Activated CD4-positive, alpha-beta T cell treated with anti-CD3 and anti-CD28 coated beads, Interleukin-2, amount 50 U/mL, for 1 hour (primary cell): ENCODE results near the gene RNF13.
"Not testable (repeated sequence)": the region's sequence is repeated elsewhere in the genome, so short reads cannot be mapped to it uniquely, and the experiment has no call there.

Experiments used
- DNase-seq: peaks from one replicate; pipeline ENCODE4 v3.0.0-alpha.2; 2020

Gene RNF13

GRCh38 chr3:149901770-149902169, 88.8 kb downstream of the RNF13 start:
- no peak for DNase-seq

DNA sequence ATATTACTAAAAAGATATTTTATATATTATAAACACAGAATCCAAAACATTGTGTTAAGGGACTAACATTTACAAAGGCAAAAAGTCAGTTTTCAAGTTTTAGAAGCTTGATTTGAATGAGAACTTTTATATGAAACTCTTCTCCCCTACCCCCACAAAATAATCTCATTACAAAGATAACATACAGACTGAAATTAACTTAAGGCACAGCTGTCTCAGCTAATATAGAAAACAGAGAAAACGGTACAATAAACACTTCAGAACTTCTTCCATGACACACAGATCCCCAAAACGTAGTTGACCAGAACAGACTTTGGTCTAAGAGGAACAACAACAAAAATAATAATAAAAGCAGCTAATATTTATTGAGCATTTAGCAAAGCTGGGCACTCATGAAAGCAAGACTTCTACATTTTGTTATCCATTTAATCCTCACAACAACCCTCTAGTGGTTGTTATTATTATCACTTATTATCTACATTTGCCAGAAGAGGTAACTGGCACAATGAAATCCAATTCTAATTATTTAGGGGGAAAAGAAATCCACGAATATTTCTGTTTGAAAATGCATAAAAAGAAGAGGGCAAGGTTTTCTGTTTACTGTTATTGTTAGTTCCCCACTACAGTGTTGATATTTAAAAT, 89.6 kb downstream of the RNF13 start:
- DNase-seq: no peak

GRCh38 chr3:149906036-149906435, 93.0 kb downstream of the RNF13 start:
- DNase-seq: no peak

DNA sequence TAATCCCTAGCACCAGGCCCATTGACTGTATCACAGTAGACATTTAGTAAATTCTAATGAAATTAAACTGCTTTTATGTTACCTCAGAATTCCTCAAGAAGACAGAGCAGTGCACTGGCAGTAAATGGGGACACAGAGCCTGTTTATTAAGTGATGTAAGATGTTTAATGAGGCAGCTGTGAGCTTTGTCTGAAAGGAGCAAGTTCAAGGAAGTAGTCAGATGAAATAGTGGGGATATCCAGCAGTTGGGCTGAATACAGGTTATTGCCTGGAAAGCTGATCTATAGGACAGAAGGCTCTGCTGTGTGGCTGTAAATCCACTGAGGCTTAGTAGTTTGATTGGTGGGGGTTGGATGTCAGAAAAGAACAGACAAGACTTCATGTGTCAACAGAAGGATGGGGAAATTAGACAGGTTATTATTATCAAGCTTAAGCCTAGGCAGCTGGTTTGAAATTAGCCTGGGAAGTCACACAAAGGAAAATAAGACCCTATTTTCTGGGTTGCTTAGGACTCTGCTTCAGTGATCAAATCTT, 95.5 kb downstream of the RNF13 start:
- DNase-seq: no peak

DNA sequence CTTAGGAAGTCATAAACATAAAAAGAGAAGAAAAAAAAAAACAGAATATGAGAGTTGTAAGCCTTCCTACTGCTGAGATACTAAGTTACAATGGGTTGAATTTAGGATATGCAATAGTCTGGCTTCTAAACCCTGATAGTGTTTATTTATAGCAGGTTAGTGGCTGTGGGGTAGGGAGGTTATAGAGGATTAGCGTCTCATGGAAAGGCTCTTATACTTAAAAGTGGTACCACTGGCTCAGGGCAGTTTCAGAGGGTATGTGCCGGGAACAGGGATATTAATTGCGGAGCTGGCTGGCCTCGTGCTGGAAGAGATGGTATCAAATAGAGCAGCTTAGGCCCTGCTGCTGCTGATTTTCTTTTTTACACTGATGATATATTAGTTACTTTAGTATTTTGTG, 96.9 kb downstream of the RNF13 start:
- DNase-seq: no peak

DNA sequence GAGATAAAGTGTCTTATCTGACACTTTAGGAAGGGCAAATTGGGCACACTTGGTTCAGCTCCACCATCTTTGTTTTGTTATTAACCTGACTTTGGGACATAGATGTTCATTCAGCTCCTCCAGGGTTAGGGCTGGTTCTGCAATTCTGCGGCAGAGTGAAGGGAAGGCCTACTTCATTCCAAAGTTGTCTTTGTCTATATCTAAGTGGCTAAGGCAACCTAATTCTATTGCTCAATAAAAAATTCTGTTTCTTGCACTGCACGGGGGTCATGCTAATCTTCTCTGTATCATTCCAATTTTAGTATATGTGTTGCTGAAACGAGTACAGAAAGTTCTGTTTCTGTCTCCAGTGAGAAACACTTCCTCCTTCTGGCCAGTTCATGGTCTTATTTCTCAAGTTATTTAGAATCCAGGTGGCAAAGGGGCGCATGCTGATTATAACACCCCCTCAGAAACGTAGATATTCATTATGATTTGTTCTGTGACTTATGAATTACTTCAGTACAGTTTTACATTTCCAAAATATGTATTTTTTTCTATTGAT, 104.2 kb downstream of the RNF13 start:
- no peak for DNase-seq

GRCh38 chr3:149919509-149919908, 106.5 kb downstream of the RNF13 start:
- no peak for DNase-seq

GRCh38 chr3:149920119-149920518, 107.1 kb downstream of the RNF13 start:
- no peak for DNase-seq

GRCh38 chr3:149933008-149933407, 120.0 kb downstream of the RNF13 start:
- DNase-seq: no peak

DNA sequence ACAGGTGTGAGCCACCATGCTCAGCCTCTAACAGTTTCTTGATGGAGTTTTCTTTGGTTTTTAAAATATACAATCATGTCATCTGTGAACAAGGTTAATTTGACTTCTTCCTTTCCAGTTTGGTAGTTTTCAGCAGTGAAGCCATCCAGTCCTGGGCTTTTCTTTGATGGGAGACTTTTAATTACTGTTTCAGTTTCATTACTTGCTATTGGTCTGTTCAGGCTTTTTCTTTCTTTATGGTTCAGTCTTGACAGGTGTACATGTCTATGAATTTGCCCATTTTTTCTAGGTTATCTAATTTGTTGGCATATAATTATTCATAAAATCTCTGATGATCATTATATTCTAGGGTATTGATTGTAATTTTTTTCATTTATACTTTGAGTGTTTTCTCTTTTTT, 120.8 kb downstream of the RNF13 start:
- DNase-seq: no peak

DNA sequence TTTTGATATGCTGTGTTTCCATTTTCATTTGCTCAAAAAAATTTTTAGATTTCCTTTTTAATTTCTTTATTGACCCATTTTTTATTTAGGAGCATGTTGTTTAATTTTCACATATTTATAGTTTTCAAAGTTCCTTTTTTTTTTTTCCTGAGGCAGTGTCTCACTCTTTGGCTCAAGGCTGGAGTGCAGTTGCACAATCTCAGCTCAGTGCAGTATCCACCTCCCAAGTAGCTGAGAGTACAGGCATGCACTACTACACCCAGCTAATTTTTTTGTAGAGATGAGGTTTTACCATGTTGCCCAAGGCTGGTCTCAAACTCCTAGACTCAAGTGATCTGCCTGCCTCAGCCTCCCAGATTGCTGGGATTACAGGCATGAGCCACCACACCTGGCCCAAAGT, 121.5 kb downstream of the RNF13 start:
- DNase-seq: no peak

GRCh38 chr3:149936812-149937230, 123.8 kb downstream of the RNF13 start:
- DNase-seq: peak; percentile 34

DNA sequence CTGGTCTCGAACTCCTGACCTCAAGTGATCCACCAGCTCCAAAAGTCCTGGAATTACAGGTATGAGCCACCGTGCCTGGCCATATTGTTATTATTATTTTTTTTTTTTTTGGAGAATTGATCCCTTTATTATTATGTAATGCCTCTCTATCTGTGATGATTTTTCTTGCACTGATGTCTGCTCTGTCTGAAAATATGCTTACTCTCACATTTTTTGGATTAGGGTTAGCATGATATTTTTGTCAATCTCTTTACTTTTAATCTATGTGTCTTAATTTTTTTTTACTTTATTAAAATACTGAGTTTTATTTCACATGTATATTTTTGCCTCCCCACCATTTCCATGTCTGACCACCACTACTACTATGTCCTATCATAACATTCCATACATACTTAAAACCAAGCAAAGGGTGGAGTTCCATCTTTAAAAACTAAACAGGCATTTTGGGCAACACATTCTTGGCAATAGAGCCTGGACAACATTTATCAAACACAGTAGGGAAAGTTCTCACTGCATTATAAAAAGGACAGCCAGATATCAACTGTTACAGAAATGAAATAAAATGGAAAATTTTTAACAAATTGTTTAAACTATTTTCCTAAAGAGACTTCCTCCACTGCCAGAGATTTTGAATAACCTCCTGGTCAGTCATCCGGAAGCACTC, 125.5 kb downstream of the RNF13 start:
- DNase-seq: not testable (repeated sequence)

GRCh38 chr3:149941186-149941585, 128.2 kb downstream of the RNF13 start:
- DNase-seq: no peak

DNA sequence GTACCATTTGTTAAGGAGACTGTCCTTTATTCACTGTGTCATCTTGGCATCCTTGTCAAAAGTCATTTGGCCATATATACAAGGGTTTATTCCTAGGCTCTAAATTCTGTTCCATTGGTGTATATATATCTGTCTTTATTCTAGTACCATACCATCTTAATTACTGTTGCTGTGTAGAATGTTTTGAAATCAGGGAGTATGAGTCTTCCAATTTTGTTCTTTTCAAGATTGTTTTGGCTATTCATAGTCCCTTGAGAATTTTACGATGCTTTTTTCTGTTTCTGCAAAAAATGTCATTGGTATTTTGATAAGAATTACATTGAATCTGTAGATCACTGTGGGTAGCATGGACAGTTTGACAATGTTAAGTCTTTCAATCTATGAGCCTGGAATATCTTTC, 128.9 kb downstream of the RNF13 start:
- DNase-seq: no peak

DNA sequence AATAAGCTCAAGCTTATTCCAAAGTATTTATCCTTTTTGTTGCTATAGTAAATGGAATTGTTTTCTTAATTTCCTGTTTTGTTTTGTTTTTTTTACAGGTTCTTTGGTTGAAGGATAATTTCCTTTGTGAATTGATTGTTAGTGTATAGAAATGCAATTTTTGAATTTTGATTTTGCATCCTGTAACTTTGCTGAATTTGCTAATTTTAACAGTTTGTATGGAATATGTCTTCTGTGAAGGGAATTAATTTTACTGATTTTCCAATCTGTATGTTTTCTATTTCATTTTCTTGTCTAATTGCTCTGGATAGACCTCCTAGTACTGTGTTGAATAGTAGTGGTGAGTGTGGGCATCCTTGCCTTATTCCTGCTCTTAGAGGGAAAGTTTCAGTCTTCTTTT, 129.4 kb downstream of the RNF13 start:
- no peak for DNase-seq

DNA sequence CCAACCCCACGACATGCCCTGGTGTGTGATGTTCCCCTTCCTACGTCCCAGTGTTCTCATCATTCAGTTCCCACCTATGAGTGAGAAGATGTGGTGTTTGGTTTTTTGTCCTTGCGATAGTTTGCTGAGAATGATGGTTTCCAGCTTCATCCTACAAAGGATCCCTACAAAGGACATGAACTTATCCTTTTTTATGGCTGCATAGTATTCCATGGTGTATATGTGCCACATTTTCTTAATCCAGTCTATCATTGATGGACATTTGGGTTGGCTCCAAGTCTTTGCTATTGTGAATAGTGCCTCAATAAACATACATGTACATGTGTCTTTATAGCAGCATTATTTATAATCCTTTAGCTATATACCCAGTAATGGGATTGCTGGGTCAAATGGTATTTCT, 131.0 kb downstream of the RNF13 start:
- DNase-seq: not testable (repeated sequence)

DNA sequence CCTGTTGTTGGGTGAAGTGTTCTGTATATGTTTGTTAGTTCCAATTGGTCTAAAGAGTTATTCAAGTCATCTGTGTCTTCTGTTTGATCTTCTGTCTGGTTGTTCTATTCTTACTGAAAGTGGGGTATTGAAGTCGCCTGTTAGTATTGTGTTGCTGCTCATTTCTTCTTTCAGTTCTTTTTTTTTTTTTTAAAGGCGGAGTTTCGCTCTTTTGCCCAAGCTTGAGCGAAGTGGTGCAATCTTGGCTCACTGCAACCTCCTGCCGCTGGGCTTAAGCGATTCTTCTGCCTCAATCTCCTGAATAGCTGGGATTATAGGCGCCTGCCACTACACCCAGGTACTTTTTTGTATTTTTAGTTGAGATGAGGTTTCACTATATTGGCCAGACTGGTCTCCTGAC, 134.2 kb downstream of the RNF13 start:
- DNase-seq: no peak

- no peak for DNase-seq
These were observed 136.2 kb downstream of the RNF13 start for GRCh38 chr3:149949181-149949580.

- DNase-seq: no peak
These were observed 141.8 kb downstream of the RNF13 start for GRCh38 chr3:149954812-149955211.

GRCh38 chr3:149955449-149955848, 142.4 kb downstream of the RNF13 start:
- no peak for DNase-seq

GRCh38 chr3:149957361-149958125, 144.5 kb downstream of the RNF13 start:
- no peak for DNase-seq

DNA sequence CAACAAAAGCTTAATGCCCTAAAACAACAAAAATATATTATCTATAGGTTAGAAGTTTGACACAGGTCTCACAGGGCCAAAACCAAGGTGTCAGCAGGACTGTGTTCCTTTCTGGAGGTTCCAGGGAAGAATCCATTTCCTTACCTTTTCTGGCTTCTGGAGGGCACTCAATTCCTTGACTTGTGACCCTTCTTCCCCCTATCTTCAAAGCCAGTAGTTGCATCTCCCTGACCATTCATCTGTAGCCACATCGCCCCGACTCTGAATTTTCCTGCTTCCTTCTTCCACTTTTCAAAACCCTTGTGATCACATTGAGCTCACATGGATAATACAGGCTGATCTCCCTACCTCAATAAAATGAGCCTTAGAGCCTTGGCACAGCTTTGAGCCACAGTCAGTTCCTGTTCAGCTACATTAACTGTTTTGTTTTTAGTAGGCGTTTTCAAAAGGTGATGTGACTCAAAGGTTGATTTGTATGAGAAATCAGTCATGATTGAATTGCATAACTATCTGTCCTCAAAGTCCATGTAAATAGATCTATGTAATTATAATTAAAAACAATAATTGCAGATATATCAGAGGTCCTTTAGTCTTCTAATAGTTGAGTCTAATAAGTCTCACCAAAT, 145.3 kb downstream of the RNF13 start:
- no peak for DNase-seq
